IgD-negative memory B cell (primary cell): Measurements from ENCODE around the gene TMEFF1. TPM values are rescaled to one million over a fixed set of nuclear protein-coding genes. Genes with fewer than 3 reads are reported as not detected.
"Not testable (repeated sequence)": the region's sequence is repeated elsewhere in the genome, so short reads cannot be mapped to it uniquely, and the experiment has no call there.

Source experiments
- H3K27ac Mint-ChIP-seq, 3 donors: one replicate each; pipeline ENCODE4 v1.8.0; 2020 to 2022; ENCODE audit warnings: mild to moderate bottlenecking in 3 of 3, mixed read lengths in 3 of 3, moderate library complexity in 1 of 3
- H3K27me3 Mint-ChIP-seq: one replicate; pipeline ENCODE4 v1.8.0; 2021; ENCODE audit warnings: mixed read lengths
- H3K36me3 Mint-ChIP-seq: one replicate; pipeline ENCODE4 v1.8.0; 2020; ENCODE audit warnings: mild to moderate bottlenecking, mixed read lengths
- H3K4me1 Mint-ChIP-seq, 3 donors: one replicate each; pipeline ENCODE4 v1.8.0; 2020 to 2022; ENCODE audit warnings: mixed read lengths in 3 of 3, mild to moderate bottlenecking in 1 of 3
- H3K4me3 Mint-ChIP-seq, 4 donors: one replicate each; pipeline ENCODE4 v1.8.0; 2020 to 2022; ENCODE audit warnings: mild to moderate bottlenecking in 4 of 4, mixed read lengths in 4 of 4, moderate library complexity in 3 of 4
- H3K9me3 Mint-ChIP-seq, 3 donors: one replicate each; pipeline ENCODE4 v1.8.0; 2020 to 2021; ENCODE audit warnings: mixed read lengths in 3 of 3, mild to moderate bottlenecking in 1 of 3
- polyA plus RNA-seq: library from polyadenylated mRNA; unstranded; fragments of 300-500 nt; fragmentation: Illumina TruSeq; gene quantifications from one replicate; pipeline ENCODE4 v1.2.3, GENCODE V29; 2021

The TMEFF1 gene
- polyA plus RNA-seq, 1 donor from 2014 or later, result not detected

DNA sequence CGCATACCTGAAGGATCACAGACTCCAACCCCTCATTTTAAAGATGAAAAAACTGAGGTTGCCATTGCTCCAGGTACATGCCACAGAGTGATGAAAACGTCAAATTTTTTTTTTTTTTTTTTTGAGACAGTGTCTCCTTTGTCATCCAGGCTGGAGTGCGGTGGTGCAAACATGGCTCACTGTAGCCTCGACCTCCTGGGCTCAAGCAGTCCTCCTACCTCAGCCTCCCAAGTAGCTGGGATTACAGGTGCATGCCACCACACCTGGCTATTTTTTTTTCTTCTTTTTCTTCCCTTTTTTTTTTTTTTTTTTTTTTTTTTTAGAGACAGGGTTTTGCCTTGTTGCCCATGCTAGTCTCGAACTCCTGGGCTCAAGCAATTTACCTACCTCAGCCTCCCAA, 32.5 kb upstream of the TMEFF1 start:
- not testable (repeated sequence) for H3K4me1 Mint-ChIP-seq, H3K4me3 Mint-ChIP-seq, H3K27ac Mint-ChIP-seq, H3K27me3 Mint-ChIP-seq, H3K9me3 Mint-ChIP-seq
- H3K36me3 Mint-ChIP-seq, result peaks cover 12% of the 10 kb centered on the region

DNA sequence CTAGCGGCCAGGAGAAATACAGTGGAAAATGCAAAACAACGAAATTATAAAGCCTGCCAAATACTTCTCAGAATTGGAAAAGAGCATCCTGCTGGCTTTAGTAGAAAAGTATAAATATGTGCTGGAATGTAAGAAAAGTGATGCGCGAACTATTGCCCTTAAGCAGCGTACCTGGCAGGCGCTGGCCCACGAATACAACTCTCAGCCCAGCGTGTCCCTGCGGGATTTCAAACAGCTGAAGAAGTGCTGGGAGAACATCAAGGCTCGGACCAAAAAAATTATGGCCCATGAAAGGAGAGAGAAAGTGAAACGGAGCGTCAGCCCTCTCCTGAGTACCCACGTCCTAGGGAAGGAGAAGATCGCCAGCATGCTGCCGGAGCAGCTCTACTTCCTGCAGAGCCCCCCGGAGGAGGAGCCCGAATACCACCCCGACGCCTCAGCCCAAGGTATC, 31.0 kb upstream of the TMEFF1 start:
- Mint-ChIP-seq H3K36me3 (peaks cover 13% of the 10 kb centered on the region), H3K4me1 (peaks cover 0 to 4% (median 1%) of the 10 kb centered on the region in 3 donors), H3K9me3 (no peaks in the 10 kb centered on the region), H3K27ac (peak overlapping the region in 1 of 3 donors; percentile 67), H3K27me3 (no peaks in the 10 kb centered on the region), H3K4me3 (no peak overlapping the region)

DNA sequence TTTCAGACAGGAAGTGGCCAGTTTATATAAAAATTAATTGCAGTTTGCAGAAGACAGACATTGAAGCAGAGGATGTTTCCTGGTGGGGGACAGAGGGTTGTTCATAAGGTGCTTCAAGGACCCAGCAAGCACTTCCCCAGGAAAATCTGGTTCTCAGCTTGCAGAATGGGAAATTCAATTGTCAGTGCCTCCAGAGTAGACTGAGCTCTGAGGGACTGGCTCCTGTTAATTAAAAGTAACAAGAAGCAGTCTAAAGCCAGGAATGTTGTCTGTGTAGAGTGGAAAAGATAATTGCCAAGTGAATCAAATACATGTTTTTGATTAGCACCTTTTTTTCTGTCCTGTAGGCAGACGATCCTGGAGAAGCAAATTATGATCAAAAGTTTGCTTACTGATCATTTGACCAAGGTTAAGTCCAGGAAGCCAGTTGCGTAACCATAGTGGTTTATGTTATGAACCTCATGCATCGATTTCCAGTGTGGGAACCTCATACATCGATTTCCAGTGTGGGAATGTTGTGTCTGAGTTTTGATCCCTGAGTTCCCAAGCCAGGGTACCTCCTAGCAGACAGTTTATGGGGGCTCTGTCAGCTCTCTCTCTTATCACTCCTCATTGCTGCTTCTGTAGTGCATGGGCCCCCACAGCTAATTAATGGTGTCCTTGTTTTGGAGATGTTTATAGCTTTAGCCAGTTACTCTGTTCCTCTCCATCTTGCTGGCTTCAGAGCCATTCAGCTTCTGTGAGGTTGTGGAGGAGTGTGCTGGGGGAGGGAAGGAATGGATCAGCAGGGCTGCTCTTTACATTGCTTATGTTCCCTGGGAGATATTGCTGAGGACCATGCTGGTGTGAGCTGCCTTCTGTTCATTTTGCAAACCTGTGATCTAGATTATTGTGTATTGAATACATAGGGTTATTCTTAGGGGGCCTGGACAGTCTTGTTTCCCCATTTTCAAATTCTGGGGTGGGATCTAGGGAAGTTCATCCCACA, 28.9 kb upstream of the TMEFF1 start:
- Mint-ChIP-seq H3K36me3 (peaks cover 11% of the 10 kb centered on the region), H3K27ac (peak overlapping the region in 1 of 3 donors; percentile 41), H3K4me3 (no peak overlapping the region), H3K4me1 (peaks cover 0 to 1% (median under 1%) of the 10 kb centered on the region in 3 donors), H3K27me3 (no peaks in the 10 kb centered on the region), H3K9me3 (no peaks in the 10 kb centered on the region)

DNA sequence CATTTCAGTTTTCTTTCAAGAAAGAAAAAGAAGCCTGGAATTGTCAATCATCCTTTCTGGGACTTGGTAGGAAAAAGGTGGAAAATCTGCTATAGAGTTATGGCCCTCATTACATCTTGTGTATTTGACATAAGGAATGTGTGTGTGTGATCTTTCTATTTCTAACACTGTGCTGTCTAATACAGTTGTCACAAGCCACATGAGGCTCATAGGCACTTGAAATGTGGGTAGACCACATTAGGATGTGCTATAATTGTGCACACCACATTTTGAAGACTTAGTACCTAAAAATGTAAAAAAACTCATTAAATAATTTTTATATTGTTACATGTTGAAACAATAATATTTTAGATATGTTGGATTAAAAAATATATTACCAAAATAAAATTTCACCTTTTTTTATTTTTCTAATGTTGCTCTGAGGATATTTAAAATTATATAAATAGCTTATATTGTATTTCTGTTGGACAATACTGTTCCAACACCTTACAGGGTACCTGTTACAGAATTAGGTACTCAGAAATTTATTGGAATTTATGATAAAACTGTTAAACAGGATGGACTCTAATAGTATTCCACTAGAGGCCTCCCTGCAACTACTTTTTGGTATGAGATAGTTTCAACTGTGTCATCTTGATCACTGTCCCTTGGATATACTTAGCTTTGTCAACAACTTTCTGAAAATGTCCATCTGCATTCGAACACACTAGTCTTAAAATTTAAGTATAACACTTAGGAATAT, 27.6 kb upstream of the TMEFF1 start:
- no peak overlapping the region for H3K4me3 Mint-ChIP-seq
- peaks cover 0 to 4% (median 4%) of the 10 kb centered on the region in 3 donors for H3K4me1 Mint-ChIP-seq
- no peaks in the 10 kb centered on the region for H3K27me3 Mint-ChIP-seq
- H3K9me3 Mint-ChIP-seq, result no peaks in the 10 kb centered on the region
- no peak overlapping the region for H3K27ac Mint-ChIP-seq
- peaks cover 10% of the 10 kb centered on the region for H3K36me3 Mint-ChIP-seq

DNA sequence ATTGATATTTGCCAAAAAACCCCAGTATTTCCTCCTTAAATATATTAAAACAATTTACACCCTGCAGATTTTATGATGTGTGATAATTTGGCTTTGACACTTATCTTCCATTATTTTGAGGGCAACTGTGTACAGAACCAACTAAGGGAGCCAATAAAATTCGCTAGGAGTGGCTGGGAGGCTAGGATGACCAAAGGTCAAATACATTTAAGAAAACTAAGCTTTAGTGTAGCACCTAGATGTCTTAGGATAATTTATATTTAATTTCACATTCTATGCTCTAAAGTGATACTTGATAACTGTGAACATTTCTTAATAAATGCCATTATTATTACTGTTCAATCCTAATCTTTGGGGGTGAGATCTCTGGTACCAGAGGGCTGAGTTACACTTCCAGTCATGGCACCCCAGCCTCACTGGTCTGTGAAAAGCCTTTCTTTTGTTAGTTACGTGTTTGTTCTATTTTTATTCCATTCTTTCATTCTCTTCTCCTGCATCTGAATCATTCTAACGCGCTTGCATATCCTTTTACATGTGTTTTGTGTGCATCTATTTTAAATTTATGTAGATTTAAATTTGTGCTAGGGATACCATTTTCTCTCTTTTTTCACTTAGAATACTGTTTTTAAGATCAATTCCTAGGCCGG, 26.9 kb upstream of the TMEFF1 start:
- Mint-ChIP-seq H3K4me3 (no peak overlapping the region), H3K36me3 (peaks cover 10% of the 10 kb centered on the region), H3K9me3 (no peaks in the 10 kb centered on the region), H3K4me1 (peaks cover 0 to 4% (median 4%) of the 10 kb centered on the region in 3 donors), H3K27me3 (no peaks in the 10 kb centered on the region), H3K27ac (no peak overlapping the region)

DNA sequence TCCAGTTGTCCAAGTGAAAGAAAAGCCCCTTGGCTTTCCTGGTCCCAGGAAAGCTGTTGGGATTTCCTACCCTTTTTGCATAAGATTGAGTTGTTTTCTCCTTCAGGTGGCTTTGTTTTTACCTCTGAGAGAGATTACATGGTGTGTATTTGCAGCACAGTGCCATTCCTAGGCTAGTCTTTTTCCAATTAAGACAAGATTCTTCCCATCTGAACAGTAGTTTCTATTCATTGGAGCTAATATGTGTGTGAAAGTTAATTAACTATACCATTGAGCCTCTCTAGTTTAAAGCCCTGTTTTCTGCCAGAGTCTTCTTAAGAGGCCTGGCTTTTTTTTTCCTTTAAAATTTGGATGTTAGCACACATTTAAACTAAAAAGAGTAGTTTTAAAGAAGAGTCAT, 25.9 kb upstream of the TMEFF1 start:
- no peaks in the 10 kb centered on the region for H3K9me3 Mint-ChIP-seq
- H3K36me3 Mint-ChIP-seq, result peaks cover 10% of the 10 kb centered on the region

DNA sequence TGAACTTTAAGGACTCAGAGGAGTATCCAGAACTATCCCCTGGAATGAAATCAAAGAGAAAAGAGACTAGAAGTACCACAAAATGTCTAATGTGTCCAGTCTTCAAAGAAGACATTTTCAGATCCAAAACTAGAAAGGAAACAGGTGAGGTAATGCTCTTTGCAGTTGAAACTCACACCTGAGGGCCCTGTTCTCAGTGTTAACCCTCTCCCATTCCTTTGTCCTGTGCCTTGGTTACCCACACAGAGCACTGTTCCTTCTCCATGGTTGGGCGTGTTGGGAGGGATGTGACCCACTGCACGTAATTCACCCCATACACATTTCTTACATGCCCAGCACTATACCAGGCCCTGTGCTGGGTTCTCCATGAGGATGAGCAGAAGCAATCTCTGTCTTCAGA, 24.7 kb upstream of the TMEFF1 start:
- Mint-ChIP-seq H3K4me1 (peaks cover 0 to 4% (median 4%) of the 10 kb centered on the region in 3 donors), H3K4me3 (no peak overlapping the region), H3K36me3 (peaks cover 14% of the 10 kb centered on the region), H3K9me3 (no peaks in the 10 kb centered on the region), H3K27me3 (no peaks in the 10 kb centered on the region), H3K27ac (no peak overlapping the region)

More for the DNA sequence above, 25.9 kb upstream of the TMEFF1 start:
- Mint-ChIP-seq H3K27ac (no peak overlapping the region), H3K4me1 (peaks cover 0 to 4% (median 4%) of the 10 kb centered on the region in 3 donors), H3K27me3 (no peaks in the 10 kb centered on the region), H3K4me3 (no peak overlapping the region)

DNA sequence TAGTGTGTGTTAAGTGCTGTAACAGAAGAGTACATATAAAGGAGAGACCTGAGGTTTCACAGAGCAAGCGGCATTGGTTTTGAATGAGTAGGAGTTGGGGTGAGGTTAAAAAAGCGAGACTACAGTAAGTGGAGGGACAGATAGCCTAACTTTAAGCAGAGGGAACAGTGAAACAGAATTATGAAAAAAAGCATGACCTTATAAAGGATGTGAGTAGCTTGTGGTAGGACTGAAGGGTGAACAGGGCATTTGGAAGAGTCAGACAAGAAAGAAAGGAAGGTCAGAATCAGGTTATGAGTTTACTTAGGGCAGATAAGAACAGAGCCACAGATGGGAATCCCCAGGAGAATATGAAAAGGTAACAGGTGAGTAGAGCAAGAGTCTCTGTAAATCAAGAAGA, 23.5 kb upstream of the TMEFF1 start:
- Mint-ChIP-seq H3K27ac (peak overlapping the region in 1 of 3 donors; percentile 11), H3K4me3 (no peak overlapping the region), H3K36me3 (peaks cover 11% of the 10 kb centered on the region), H3K9me3 (peaks cover 0 to 5% (median 0%) of the 10 kb centered on the region in 3 donors), H3K27me3 (no peaks in the 10 kb centered on the region), H3K4me1 (peaks cover 0 to 4% (median 4%) of the 10 kb centered on the region in 3 donors)

DNA sequence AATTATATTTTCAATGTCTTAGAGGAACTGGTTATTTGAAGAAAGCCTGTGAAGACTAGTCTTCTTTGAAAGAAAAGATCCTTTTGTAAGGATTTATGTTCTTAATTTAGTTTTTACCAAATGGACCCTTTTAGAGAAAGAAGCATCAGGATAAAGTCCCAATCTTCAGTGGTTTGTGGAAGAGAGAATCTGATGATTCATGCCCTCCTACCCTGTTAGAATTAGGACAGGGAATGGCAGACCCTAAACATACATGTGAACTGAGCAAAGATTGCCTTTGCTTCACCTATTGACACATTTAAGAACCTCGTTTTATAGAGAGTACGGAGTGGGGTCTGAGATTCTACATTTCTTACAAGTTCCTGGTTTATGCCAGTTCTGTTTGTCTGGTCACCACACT, 20.1 kb upstream of the TMEFF1 start:
- Mint-ChIP-seq H3K4me3 (no peak overlapping the region), H3K9me3 (peaks cover 0 to 5% (median 0%) of the 10 kb centered on the region in 3 donors), H3K36me3 (peaks cover 5% of the 10 kb centered on the region), H3K4me1 (peaks cover 0 to 4% (median 4%) of the 10 kb centered on the region in 3 donors), H3K27ac (no peak overlapping the region), H3K27me3 (no peaks in the 10 kb centered on the region)

DNA sequence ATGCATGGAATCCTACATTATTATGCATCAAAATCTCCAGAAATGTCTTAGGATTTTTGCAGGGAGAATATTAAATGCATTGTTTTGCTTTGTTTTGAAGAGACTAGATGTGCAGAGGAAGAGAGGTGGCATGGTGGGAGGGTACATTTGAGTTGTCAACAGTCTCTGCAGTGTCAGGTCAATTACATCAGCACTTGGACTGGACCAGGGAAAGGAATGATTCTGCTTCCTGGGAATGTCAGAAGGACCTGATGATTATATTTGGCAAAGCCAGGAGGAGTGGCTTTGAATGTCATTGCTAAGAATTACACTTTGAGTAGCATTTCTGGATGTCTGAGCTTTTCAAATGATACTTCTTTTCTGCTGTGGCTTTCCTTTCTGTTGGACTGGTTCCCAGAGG, 17.5 kb upstream of the TMEFF1 start:
- H3K27ac Mint-ChIP-seq, result no peak overlapping the region
- peaks cover 4% of the 10 kb centered on the region for H3K36me3 Mint-ChIP-seq
- no peak overlapping the region for H3K4me3 Mint-ChIP-seq
- no peaks in the 10 kb centered on the region for H3K27me3 Mint-ChIP-seq
- no peaks in the 10 kb centered on the region for H3K4me1 Mint-ChIP-seq
- H3K9me3 Mint-ChIP-seq, result peaks cover 0 to 5% (median 0%) of the 10 kb centered on the region in 3 donors

DNA sequence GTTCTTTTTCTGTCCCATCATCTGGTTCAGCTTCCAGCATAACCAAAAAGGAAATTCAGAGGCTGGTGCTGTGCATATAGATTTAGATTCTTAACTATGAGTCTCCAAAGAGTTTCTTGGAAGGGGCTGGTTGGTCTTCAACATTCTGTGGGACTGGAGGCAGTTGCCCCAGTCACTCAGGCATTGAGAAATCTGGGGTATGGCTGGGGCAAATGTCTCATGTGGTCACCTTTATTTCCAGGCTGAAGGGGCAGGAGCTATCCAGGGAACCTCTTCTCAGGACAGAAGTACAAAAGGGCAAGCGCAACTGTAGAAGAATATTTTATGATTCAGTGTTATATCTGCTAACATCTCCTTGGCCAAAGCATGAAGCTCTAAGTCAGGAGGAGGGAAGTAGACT, 15.4 kb upstream of the TMEFF1 start:
- Mint-ChIP-seq H3K27me3 (no peaks in the 10 kb centered on the region), H3K36me3 (peaks cover 4% of the 10 kb centered on the region), H3K27ac (no peak overlapping the region), H3K4me1 (no peaks in the 10 kb centered on the region), H3K4me3 (no peak overlapping the region), H3K9me3 (peaks cover 0 to 5% (median 0%) of the 10 kb centered on the region in 3 donors)

DNA sequence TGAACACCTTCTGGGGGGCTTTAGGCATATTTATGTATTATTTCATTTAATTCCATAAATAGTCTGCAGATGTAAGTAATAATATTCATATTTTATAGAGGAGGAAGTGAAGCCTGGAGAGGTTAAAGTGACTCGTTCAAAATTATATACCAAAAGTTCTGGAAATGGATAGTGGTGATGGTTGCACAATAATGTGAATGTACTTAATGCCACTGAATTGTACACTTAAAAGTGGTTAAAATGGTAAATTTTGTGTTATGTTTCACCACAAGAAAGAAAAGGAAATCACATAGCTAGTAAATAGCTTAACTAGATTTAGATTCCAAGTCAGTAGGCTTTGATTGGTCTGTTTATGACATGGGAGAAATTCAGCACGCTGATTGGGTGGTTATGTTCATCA, 13.0 kb upstream of the TMEFF1 start:
- Mint-ChIP-seq H3K36me3 (peaks cover 1% of the 10 kb centered on the region), H3K4me1 (no peaks in the 10 kb centered on the region), H3K9me3 (no peaks in the 10 kb centered on the region), H3K4me3 (no peak overlapping the region), H3K27me3 (peaks cover 1% of the 10 kb centered on the region), H3K27ac (no peak overlapping the region)

DNA sequence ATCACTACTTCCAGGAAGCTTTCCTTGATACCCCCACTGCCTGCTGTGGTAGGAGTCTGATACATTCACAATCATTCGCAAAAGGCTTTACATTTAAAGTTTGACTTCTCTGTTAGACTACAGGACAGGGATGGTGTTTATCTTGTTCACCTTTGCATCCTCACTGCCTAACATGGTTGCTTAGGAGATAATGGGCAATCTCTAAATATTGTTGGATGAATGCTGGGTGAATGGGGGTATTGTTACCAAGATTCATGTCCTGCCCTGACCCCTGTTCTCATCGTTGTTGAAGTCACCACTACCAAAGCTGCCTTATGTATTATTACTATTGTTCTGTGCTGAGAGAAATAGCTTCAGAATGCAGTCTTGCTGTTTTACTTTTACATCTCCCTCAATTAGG, 7.7 kb upstream of the TMEFF1 start:
- no peak overlapping the region for H3K27ac Mint-ChIP-seq
- H3K9me3 Mint-ChIP-seq, result no peaks in the 10 kb centered on the region
- H3K27me3 Mint-ChIP-seq, result peaks cover 1% of the 10 kb centered on the region
- H3K36me3 Mint-ChIP-seq, result peaks cover 3% of the 10 kb centered on the region
- no peak overlapping the region for H3K4me3 Mint-ChIP-seq
- H3K4me1 Mint-ChIP-seq, result no peaks in the 10 kb centered on the region

DNA sequence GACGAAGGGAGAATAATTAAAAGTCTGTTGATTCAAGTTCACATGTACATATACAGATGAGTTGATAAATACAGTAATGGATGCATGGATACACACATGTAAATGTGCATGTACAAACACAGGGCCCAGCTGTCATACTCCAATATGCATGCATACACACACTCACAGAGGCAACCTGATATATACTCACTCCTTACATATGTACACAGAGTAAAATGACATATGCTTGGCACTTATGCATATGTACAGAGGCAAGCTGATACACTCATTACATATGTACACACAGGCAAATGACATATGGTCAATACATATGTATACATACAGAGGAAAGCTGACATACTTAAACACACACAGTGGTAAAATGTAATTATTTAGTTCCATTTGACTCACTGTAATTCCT, 7.2 kb upstream of the TMEFF1 start:
- H3K4me3 Mint-ChIP-seq, result no peak overlapping the region
- peaks cover 3% of the 10 kb centered on the region for H3K27me3 Mint-ChIP-seq
- no peak overlapping the region for H3K27ac Mint-ChIP-seq
- H3K36me3 Mint-ChIP-seq, result peaks cover 3% of the 10 kb centered on the region
- no peaks in the 10 kb centered on the region for H3K9me3 Mint-ChIP-seq
- H3K4me1 Mint-ChIP-seq, result no peaks in the 10 kb centered on the region
